ENCODE measurements around the gene CASZ1. TPM values are rescaled to one million over a fixed set of nuclear protein-coding genes. Genes with fewer than 3 reads are reported as not detected.
A peak's percentile ranks its signal among the peaks of the same experiment; 100 is the strongest.

Gene CASZ1
- total RNA-seq, 6 donors from 2014 or later, result 39.7 to 112 (median 60.8) TPM

DNA sequence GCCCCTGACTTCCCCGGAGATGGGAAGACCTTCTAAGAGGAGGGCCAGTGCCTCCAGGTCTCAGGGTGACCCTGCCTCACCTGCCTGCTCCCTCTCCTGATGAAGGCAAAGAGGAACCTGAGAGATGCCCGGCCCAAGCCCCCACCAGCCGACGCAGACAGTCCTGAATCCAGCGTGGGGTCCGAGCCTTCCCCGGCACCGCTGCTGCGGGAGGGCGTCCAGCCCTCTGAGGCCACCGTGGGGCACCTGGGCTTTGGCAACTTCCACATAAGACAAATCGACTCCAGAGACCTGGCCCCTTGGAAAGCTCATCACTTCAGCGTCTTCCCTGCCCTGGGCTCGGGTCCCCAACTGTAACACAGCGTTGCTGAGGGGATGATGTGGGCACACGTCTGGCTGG is 122.2 kb downstream of the CASZ1 start:
- Histone ChIP-seq H3K27ac (peak overlapping the region; percentile 80 to 97 (median 86)), H3K4me3 (no peak overlapping the region), H3K9me3 (no peaks in the 10 kb centered on the region), H3K4me1 (peaks cover 76 to 96% (median 86%) of the 10 kb centered on the region in 4 donors), H3K36me3 (no peaks in the 10 kb centered on the region), H3K27me3 (no peaks in the 10 kb centered on the region)
- no peak for ATAC-seq (ENCODE audit: low FRiP score in 2 of 2)
- TF ChIP-seq POLR2A (IDR thresholded peaks at IDR 0.05), result no peak
- 75 to 87% methylated on average over 3 to 4 of the region's 16 CpGs for WGBS, 2 donors
- peak in 1 of 2 donors; percentile 66 for DNase-seq

DNA sequence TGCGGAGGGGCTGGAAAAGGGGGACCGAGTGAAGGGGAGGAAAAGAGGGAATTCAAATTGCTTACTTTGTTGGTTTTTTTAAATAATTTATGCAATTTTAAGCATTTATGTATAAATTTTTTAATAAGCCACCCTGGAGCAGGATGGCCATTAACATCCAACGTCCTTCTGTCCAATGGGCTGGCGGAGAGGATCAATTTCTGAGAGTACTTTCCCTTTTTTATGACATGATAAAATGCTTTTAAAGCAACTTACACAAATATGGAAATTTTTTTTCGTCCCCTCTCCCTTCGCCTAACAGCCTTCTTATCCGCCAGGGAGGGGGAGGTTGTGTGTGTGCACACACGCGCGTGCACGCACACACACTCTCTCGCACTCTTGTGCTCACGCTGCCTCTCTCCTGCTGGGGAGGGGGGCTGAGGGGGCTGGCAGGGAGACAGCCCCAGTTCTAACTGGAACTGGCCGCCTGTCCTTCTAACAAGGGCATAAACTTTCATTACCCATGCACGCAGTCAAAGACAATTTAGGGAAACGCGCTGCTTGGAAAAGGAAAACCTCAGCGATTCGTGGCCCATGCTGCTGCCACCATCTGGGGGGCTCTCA is 123.2 kb downstream of the CASZ1 start:
- no peak for DNase-seq
- no peak overlapping the region for H3K4me3 ChIP-seq
- WGBS, 2 donors, result 68 to 75% methylated on average over 14 to 19 of the region's 19 CpGs
- peaks cover 74 to 98% (median 85%) of the 10 kb centered on the region in 4 donors for H3K4me1 ChIP-seq
- peak overlapping the region; percentile 43 to 97 (median 88) for H3K27ac ChIP-seq
- ATAC-seq (ENCODE audit: low FRiP score in 2 of 2), result no peak
- no peaks in the 10 kb centered on the region for H3K36me3 ChIP-seq
- H3K27me3 ChIP-seq, result no peaks in the 10 kb centered on the region
- no peaks in the 10 kb centered on the region for H3K9me3 ChIP-seq
- TF ChIP-seq EP300 (IDR thresholded peaks at IDR 0.05) (no peak), POLR2AphosphoS5 (IDR thresholded peaks at IDR 0.05) (no peak), POLR2A (IDR thresholded peaks at IDR 0.05) (no peak)
- TF ChIP-seq, protein P1, sequence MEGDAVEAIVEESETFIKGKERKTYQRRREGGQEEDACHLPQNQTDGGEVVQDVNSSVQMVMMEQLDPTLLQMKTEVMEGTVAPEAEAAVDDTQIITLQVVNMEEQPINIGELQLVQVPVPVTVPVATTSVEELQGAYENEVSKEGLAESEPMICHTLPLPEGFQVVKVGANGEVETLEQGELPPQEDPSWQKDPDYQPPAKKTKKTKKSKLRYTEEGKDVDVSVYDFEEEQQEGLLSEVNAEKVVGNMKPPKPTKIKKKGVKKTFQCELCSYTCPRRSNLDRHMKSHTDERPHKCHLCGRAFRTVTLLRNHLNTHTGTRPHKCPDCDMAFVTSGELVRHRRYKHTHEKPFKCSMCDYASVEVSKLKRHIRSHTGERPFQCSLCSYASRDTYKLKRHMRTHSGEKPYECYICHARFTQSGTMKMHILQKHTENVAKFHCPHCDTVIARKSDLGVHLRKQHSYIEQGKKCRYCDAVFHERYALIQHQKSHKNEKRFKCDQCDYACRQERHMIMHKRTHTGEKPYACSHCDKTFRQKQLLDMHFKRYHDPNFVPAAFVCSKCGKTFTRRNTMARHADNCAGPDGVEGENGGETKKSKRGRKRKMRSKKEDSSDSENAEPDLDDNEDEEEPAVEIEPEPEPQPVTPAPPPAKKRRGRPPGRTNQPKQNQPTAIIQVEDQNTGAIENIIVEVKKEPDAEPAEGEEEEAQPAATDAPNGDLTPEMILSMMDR (IDR thresholded peaks at IDR 0.05), result no peak

DNA sequence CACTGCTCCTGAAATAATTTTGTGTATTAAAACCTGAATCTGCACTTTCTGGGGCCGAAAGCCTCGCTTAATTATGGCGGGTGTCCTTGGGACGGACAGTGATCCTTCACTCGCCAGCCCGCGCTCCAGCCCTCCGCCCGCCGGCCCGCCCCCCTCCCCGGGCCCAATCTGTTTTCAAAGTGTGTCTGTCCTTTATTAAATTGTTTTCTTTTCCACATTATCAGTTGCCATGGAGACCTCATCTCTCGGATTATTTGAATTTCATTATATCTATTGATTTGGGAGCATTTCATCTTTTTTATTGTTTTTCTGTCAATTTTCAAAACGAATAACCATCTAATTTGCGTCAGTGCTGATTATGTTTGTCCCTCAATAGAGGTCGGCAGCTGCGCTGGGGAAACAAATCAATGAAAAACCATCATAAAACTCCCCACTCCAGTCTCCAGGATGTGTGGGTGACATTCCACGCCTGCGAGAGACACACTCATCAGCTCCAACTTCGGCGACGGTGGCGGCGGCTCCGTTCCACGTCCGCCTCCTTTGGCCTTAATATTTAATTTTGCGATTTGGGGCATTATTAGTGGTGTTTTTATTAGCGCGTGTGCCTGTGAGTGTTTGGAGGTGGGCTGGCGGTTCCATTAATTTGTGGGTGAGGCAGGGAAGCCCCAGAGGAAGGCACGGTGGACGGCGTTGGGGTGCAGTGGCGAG is 123.9 kb downstream of the CASZ1 start:
- Histone ChIP-seq H3K4me1 (peaks cover 76 to 98% (median 84%) of the 10 kb centered on the region in 4 donors), H3K36me3 (no peaks in the 10 kb centered on the region), H3K27ac (peak overlapping the region; percentile 65 to 97 (median 88)), H3K4me3 (no peak overlapping the region), H3K27me3 (no peaks in the 10 kb centered on the region), H3K9me3 (no peaks in the 10 kb centered on the region)
- peak in 1 of 2 donors; percentile 77 for DNase-seq
- TF ChIP-seq, protein P1 (IDR thresholded peaks at IDR 0.05), result no peak
- WGBS, 2 donors, result 73 to 78% methylated on average over 35 of the region's 35 CpGs
- no peak for ATAC-seq (ENCODE audit: low FRiP score in 2 of 2)

DNA sequence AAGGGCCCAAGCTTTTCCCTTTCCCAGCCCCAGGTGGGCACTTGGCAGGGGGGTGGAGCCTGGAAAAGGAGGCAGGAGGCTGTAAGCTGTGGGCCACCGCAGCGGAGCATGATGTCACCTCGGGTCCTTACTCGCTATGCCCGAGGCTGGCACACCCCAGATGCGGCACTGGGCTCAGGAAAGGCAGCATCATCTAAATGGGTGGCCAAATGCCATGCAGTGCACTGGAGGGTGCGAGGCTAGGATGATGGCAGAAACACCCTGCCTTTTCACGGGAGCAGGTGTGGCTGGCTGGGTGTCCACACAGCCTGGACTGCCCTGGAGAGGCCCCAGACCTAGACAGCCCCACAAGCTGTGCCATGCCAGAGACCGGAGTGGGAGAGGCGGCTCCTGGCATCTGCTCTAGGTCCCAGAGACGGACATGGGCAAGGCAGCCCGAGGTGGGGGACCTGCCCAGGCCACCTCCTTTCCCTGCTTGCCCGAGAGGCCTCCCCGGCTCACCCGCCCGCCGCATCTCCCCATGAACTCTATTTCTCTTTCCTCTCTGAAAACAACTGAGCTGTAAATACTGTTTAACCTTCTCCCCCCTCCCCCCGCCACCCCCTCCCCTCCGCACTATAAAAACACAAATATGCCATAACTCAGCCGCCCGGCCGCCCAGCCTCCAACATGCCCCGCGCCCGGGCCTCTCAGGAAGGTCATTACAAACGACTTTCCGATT is 124.7 kb downstream of the CASZ1 start:
- H3K27me3 ChIP-seq, result no peaks in the 10 kb centered on the region
- peak overlapping the region; percentile 65 to 97 (median 88) for H3K27ac ChIP-seq
- no peaks in the 10 kb centered on the region for H3K36me3 ChIP-seq
- no peak for TF ChIP-seq POLR2AphosphoS5 (IDR thresholded peaks at IDR 0.05)
- TF ChIP-seq, protein P1 (IDR thresholded peaks at IDR 0.05), result no peak
- TF ChIP-seq POLR2A (IDR thresholded peaks at IDR 0.05), result no peak
- TF ChIP-seq EP300 (IDR thresholded peaks at IDR 0.05), result no peak
- H3K4me1 ChIP-seq, result peaks cover 77 to 98% (median 84%) of the 10 kb centered on the region in 4 donors
- H3K4me3 ChIP-seq, result no peak overlapping the region
- no peak for DNase-seq
- WGBS, 2 donors, result 62 to 67% methylated on average over 15 to 26 of the region's 27 CpGs
- ATAC-seq (ENCODE audit: low FRiP score in 2 of 2), result no peak
- no peaks in the 10 kb centered on the region for H3K9me3 ChIP-seq

DNA sequence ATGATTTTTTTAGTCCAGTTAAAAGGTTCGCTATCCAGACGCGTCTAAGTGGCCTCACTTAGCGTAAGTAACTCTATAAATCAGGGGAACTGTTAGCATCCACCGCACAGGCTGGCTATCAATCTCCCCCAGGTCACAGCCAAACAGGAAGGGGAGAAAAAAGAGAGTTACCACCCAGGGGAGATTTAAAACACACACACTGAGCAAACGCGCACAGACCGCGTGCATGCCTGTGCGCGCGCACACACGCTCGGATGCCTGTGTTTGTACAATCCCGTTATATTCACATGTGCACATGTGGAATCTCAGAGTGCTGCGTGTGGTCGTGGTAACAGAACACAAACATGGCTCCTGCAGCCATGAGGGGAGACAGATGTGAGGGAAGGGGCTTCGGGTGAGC is 125.4 kb downstream of the CASZ1 start:
- WGBS, 2 donors, result 69 to 74% methylated on average over 11 to 18 of the region's 18 CpGs
- H3K4me1 ChIP-seq, result peaks cover 76 to 98% (median 84%) of the 10 kb centered on the region in 4 donors
- DNase-seq, result no peak
- no peaks in the 10 kb centered on the region for H3K27me3 ChIP-seq
- peak overlapping the region; percentile 65 to 97 (median 88) for H3K27ac ChIP-seq
- H3K9me3 ChIP-seq, result no peaks in the 10 kb centered on the region
- no peak overlapping the region for H3K4me3 ChIP-seq
- ATAC-seq (ENCODE audit: low FRiP score in 2 of 2), result no peak
- TF ChIP-seq POLR2AphosphoS5 (IDR thresholded peaks at IDR 0.05) (no peak), POLR2A (IDR thresholded peaks at IDR 0.05) (no peak), EP300 (IDR thresholded peaks at IDR 0.05) (no peak)
- TF ChIP-seq, protein P1 (IDR thresholded peaks at IDR 0.05), result no peak
- H3K36me3 ChIP-seq, result no peaks in the 10 kb centered on the region
